ENCODE results near the gene RPL27A.

RPL27A gene

GRCh38 chr11:8723711-8724110, 41.1 kb downstream of the RPL27A start:
- no peak for DNase-seq

GRCh38 chr11:8724682-8725081, 42.1 kb downstream of the RPL27A start:
- no peak for DNase-seq

DNA sequence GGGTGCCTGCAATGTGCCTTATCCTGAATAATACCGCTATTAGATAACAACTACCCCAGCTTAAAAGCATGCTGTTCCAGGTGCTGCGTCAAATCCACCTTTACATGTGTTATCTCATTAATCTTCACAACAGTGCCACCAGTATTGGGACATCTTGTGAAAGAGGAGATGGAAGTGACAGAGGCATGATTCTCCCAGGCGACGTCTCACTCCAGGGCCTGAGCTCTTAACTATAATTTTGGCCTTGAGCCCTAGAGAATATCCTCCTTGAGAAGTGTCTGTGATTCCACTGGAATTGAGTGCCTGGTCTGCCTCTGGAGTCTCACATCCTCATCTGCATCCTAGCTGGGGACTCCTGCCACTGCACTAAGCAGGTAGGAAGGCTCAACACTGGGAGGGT, 43.8 kb downstream of the RPL27A start:
- DNase-seq, result no peak

GRCh38 chr11:8728563-8728962, 46.0 kb downstream of the RPL27A start:
- no peak for DNase-seq

- no peak for DNase-seq
These were observed 46.5 kb downstream of the RPL27A start for GRCh38 chr11:8729067-8729466.

- no peak for DNase-seq
These were observed 47.5 kb downstream of the RPL27A start for GRCh38 chr11:8729837-8730696.

- DNase-seq, result no peak
These were observed 48.1 kb downstream of the RPL27A start for GRCh38 chr11:8730697-8731020.

DNA sequence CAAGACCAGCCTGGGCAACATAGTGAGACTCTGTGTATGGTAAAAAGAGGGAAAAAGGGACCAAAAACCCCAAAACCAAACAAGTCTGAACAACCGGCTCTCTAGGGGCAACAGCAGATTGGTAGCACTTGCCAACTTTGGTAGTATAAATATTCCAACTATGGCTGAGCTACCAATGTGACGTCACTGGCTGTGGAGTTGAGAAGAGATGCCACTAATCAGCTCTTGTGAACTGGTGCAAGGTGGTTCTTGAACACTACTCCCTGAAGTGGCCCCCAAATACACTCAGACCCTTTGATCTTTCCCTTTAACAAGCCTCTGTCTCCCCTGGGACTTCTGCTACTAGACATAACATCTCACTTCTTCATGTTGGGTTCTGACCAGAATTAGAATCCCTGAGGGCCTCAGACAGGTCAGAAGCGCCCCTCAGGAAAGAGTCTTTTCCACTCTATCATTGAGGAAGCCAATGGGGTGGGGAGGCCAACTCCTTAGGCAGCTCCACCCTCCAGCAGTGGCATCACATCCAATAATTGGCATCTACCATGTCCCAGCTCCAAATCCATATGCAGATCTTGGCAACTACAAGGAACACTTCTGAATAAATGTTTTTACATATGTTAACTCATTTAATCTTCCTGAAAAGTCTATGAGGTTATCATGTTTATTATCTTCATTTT, 49.2 kb downstream of the RPL27A start:
- no peak for DNase-seq

- no peak for DNase-seq
These were observed 49.7 kb downstream of the RPL27A start for GRCh38 chr11:8732324-8732670.

- DNase-seq, result no peak
These were observed 50.2 kb downstream of the RPL27A start for GRCh38 chr11:8732748-8733241.

DNA sequence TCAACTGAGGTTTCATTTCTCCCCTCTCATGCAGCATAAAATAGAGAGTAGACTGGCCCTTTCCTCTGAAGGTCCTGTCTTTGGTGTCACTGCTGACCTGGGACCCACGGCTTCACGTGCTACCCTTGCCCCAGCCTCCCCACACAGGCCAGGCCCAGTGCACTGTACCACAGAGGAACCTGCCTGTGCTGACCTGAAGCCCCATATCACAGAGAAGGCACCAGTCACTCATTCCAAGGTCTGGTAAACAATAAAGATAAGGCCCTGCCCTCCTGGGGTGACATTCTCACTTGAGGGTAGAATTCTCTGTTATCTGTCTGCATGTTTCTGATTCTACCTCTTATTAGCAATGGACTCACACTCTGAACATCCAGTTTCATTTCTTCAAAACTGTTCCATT, 51.3 kb downstream of the RPL27A start:
- no peak for DNase-seq

DNA sequence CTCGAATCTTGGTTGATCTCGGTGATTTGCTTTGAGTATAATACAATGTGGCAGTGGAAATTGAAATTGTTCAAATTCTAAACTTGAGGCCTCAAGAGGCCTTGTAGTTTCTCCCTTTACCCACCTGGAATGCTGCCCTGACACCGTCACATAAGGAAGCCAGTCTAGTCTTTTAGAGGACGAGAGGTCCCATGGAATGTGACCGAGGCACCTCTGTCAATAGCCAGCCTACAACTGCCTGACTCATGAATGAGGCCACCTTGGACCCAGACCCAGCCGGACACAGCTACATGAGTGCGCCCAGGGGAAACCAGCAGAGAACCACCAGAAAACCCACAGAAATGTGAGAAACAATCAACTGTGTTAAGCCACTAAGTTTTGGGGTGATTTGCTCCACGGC, 52.5 kb downstream of the RPL27A start:
- no peak for DNase-seq

GRCh38 chr11:8739309-8739793, 56.8 kb downstream of the RPL27A start:
- no peak for DNase-seq
